HG03095 (cell line): ENCODE results near the gene PRRT3.
A peak's percentile ranks its signal among the peaks of the same experiment; 100 is the strongest.

Experiments
- ATAC-seq: cut with Tn5 transposase; IDR thresholded peaks from one replicate; pipeline ENCODE4 v1.9.1; 2021; ENCODE audit warnings: moderate library complexity; ENCODE audit not compliant: unreplicated experiment

The PRRT3 gene

DNA sequence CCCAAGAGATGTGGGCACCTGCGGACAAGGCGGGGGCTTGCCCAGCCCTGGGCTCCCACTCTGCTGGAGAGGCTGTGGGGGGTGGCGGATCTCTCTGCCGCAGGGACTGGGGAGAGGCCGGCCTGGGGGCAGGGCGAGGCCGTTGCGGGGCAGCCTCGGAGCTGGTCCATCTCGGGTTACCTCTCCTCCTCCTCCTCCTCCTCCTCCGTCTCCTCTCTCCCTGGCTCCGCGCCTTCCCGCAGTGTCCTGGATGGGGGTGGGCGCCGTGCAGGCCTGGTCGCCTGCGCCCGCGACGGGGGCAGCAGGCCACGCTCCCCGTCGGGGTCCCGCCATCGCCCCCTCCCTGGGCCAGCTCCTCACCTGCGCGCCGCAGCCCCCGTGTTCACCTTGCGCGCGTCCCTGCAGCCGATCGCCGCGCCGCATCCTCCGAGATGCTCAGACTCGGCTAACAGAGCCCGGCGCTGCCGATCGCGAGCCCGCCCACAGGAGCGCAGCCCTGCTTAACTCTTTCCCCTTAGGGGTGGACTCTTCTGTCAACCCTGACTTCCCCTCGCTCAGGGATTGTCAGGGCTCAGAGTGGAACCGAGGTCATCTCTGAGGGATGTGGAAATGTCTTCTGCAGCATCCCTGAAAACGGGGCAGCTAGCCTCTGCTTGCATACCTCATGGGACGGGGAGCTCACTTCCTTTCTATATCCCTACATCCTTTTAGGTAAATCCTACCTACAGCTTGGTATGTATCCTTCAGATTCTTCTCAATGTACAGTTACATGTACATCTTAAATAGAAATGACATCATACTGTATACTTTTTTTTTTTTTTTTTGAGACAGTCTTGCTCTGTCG, at the start of gene PRRT3:
TSS of gene PRRT3 (minus strand) at position 447 of the 844 bp plus-strand sequence. CDS start 2,293 bp downstream, outside the sequence.
- ATAC-seq = peak; percentile 61

DNA sequence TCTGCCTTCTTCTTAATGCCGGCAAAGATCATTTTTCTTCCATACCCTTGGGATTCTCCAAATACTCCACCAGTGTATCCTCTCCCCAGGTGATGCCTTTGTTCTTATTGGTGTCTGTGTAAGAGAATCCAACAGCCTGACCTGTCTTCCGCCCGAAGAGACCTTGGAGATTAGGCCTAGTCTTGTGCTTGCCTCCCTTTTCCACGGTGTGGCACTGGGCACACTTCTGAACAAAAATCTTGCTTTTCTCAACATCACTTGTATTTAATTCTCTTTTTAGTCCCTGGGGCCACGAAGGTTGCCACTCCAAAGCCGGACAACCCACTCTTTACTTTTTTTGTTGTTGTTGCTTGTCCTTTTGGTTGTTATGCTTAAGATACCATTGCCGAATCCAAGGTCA, 48.5 kb upstream of the PRRT3 start:
- no peak for ATAC-seq

DNA sequence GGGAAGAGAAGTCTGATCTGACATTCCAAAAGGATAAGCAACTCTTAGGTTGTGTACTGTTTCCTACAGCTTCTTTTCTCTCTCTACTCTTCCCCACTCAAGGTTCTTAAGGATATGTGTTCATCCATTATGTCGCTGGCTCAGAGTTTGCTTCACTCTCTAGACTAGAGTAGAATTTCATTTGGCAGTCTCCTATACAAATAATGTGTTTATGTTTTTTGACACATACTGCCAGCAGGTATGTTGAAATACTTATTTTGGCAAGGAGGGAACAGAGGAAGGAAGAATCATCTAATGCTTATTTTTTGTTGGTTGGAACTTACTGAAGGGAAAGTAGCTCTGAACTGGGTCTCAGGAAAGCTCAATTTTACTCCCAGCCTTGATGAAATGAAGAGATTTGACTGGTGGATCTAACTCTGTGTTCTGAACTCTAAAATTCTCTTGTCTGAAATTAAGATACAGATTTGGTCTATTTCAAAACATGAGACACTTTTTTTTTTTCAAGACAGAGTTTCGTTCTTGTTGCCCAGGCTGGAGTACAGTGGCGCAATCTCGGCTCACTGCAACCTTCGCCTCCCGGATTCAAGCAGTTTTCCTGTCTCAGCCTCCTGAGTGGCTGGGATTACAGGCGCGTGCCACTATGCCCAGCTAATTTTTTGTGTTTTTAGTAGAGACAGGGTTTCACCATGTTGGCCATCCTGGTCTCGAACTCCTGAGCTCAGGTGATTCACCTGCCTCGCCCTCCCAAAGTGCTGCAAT, 42.1 kb upstream of the PRRT3 start:
- no peak for ATAC-seq

DNA sequence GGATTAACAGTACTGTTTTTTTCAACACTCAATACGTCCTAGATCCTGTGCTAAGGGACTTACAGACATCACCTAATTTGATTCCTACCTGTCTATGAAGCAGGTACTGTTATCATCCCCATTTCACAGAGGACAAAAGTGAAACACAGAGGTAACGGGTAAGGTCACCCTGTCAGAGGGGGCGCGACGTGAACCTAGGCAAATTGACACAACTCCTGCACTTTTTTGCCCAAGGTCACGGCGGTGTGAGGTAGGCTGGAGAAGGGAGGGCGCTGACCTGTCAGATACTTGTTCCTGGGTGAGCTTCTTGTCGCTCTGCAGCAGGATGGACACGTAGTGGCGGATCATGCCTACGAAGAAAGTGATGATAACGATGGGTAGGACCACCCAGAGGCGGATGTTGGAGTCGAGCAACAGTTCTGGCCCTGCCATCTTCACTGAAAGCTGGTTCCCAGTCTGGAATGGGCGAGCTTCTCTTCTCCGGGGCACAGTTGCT, 34.1 kb upstream of the PRRT3 start:
- peak; percentile 23 for ATAC-seq

DNA sequence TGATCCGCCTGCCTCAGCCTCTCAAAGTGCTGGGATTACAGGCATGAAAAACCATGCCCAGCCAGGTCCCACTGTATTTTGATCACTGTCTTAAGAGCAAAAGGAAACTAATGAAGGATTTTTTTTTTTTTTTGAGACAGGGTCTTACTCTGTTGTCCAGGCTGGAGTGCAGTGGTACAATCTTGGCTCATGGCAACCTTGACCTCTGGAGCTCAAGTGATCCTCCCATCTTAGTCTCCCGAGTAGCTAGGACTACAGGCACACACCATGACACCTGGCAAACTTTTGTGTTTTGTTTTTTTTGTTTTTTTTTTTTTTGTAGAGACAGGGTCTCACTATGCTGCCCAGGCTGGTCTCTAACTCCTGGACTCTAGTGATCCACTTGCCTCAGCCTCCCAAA, 28.0 kb upstream of the PRRT3 start:
- ATAC-seq = no peak

DNA sequence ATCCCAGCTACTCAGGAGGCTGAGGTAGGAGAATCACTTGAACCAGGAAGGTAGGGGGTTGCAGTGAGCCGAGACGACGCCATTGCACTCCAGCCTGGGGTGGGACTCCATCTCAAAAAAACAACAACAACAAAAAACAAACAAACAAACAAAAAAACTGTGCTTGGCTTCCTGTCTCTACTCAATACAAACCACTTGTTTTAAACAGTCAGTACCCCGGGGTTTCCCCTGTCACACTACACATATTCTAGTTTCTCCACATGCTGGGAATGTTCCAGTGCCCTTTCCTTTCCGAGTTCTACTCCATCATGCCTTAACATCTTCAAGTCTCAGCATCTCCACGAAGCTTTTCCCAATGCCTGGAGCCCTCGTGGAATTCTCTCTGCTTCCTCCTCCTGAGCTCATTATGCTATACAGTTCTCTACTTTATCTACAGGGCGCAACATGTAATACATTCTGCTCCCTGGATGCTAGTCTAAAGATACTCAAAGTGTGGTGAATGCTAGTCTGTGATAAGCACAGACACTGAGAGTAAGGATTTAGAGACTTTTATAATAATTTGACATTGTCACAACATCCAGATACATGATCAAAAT, 26.6 kb upstream of the PRRT3 start:
- no peak for ATAC-seq

DNA sequence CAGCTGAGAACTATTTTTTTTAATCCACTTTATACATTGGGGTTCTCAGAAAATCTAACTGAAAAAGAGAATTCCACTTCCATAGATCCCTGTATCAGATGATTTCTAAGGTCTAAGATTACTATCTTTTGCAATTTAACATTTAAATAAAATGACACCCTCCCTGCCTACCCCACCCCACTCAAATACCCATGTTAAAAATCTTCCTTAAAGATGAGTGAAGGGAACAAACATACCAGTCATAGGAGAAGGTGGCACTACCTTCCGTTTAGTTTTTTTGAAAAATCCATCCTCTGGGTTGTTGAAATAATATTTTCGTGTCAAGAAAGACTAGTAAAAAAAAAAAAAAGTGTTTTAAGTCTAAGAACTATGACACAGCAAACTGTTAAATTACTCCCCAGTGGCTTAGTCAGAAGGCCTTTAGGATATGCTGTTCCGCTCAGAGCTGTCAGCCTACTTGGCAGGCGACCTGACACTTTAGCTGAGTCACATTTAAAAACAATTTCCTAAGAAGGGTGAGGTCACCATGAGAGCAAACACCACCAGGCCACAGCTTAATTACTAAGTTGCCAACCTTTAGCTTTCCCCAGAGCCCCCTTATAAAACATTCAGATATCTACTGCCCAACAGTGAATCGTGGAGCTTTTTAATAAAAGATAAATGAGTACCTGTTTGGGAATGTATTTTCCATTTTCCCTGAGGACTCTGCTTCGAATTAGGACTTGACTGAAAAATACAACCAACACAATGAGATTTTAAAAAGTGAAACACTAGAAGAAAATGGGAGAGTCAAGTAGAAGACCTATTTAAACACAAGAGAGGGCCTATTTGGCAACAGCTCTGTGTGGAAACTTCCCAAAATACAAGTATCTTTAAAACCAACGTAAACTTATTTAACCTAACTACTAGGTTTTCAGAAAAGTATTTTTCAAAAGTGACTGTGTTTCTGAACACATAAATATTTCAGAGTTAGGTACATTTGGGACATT, 24.8 kb upstream of the PRRT3 start:
- ATAC-seq = no peak

DNA sequence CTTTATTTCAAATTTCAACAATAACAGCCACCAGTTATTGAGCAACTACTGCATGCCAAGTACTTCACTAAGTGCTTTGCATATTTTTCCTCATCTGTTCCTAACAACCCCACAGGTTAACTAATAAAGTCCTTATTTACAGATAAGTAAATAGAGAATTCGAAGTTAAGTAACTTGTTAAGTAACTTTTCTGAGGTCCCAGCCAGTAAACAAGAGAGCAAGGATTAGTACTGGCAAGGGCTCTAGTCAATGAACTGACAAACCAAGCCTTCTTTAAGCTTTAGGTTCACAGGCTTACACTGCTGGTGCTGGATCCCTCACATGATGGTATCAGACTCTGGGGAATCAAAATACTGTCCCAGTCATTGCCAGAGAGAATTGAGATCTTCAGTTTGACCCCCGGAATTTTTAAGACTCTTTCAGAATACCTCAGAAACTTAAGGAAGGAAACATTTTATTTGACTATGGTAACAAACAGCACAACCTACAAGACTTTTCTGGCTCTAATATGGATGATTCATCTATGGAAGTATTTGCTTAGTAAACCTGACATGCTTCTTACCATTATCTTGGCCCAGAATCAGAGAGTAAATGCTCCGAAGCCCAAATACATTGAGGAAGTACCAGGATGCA, 17.9 kb upstream of the PRRT3 start:
- no peak for ATAC-seq

DNA sequence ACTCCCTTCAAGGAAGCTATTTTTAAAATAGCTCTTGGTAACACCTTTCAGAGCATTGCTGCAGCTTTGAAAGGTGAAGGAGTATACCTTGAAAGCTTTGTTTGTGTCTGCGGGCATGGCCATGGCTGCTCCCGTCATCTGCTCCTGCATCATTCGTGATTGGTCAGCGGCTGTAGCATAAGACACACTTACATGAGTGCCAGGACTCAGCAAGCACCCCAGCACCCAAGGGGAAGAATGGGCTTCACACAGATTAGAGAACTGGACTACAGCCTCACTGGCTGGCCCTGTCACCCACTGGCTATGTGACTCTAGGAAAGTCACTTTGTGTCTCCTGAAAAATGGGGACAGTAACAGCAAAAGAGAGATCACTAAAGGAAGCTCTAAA, 17.4 kb upstream of the PRRT3 start:
- ATAC-seq = no peak

DNA sequence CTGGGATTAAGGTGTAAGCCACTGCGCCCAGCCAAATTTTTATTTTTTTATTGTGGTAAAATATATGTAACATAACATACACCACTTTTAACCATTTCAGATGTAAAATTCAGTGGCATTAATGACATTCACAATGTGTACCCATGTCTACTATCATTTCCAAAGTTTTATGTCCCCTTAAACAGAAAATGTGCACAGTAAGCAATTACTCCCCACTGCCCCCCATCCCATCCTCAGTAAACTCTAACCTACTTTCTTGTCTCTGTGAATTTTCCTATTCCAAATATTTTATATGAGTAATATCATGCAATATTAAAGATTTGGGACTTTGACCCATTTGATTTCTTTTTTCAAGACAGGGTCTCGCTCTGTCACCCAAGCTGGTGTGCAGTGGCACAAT, 14.6 kb upstream of the PRRT3 start:
- no peak for ATAC-seq

DNA sequence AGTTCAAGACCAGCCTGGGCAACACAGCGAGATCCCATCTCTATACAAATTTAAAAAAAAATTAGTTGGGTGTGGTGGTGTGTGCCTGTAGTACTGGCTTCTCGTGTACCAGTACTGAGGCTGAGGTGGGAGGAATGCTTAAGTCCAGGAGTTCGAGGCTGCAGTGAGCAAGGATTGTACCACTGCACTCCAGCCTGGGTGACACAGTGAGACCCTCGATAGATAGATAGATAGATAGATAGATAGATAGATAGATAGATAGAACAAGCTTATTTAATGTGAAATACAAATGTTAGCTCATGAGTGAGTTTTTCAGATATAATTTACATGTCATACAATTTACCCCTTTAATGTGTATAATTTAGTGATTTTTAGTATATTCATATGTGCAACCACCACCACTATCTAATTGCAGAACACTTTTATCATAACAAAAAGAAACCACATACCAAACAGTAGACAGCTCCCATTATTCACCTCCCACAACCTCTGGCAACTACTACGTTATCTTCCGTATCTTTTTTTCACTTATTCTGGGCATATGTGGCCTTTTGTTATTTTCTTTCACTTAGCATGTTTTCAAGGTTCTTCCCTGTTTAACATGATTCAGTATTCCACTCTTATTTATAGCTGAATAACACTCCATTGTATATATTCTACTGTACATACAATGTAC, 13.1 kb upstream of the PRRT3 start:
- ATAC-seq = no peak

DNA sequence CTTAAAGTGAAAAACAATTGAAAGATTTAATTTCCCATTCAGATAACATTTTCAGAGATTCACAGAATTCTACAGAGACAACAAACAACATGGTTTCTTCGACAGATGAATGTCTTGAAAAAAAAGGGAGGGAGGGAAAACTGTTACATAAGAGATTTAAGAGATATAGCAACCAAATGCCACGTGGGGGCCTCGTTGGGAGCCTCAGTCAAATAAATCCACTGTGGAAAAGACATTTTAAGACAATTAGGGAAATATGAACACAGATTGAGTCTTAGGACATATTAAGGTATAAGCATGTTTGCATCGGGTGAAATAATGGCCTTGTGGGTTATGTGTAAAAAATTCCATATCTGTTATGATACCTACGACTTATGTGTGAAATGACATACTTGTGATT, 5.0 kb upstream of the PRRT3 start:
- no peak for ATAC-seq

DNA sequence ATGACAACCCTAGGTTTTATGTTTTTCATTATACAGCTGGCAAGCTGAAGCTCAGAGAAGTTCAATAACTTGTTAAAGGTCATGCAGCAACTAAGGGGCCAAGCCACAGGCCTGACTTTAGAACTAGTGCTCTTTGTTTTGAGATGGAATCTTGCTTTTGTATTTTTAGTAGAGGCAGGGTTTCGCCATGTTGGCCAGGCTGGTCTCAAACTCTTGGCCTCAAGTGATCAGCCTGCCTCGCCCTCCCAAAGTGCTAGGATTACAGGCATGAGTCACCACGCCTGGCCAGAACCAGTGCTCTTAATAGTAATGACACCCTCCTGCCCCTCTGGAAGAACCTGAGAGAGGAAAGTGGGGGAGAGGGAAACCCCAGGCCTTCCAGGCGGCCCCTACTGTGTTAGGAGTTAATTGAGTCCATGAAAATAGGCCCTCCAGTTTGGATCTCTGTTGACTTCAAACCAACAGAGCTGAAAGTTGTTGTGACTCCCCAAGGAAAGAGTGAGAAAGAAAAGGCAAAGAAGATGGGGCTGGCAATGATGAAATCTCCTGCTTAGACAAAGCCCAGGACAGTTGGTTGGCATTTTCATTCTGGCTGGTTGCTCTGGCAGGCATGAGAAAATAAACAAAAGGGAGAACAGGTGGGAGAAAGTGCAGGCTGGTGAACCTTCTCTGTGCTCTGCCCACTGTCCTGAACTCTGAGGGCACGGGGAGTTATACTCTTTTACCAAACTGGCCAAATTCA, 3.6 kb upstream of the PRRT3 start:
- ATAC-seq = no peak

DNA sequence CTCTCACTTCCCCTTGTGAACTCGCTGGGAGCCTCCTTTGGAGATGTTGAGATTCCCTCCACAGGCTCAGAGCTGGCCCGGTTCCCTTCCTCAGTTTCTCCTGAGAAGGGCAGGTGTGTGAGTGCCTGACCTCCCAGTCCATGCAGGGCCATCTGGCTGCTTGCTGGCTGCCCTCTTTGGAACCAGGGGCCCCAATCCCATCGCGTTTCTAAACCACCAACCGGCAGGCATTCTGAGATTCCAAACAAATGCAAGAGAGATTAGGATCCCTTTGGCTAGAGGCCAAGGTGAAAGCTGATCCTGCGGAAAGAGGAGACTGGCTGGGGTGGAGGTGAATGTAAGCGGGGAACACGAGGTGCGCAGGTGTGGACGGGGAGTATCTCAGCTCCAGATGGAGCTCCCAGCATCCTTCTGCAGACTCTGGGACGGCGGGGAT, 2.9 kb upstream of the PRRT3 start:
- no peak for ATAC-seq

DNA sequence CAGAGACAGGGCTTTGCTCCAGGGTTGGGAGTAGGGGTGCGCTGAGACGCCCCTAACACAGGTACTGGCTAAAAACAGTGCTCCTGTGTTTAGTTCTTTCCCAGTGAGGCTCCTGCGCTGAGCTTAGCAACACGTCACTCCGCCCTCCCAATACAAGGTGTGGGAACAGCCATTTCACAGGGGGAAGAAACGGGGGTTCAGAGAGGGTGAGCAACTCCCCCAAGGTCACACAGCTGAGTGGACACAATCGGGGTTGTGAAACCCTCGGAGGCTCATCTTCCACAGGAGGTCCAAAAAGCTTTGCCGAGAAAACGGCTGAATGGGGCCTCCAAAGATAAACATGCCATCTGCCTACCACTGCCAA, 628 bp downstream of the PRRT3 start:
- ATAC-seq = peak; percentile 28

DNA sequence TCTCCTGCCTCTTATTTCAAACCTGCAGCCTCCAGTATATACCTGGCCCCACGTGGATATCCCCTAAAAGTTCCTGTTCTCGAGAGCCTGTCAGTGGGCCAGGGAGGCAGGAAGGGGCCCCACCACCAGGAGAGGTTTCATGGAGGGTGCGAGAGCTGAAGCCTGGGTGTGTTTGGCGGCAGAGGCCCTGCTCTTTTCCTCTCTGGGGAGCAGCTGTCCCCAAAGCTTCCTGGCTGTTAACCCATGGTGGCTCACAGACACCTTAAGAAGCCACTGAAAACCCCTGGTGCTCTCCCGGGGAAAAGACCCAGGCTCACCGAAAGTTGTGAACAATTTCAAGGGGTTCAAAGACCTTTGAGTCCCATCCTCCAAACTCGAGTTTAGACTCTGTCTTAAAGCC, 1.1 kb downstream of the PRRT3 start:
- peak; percentile 38 for ATAC-seq

DNA sequence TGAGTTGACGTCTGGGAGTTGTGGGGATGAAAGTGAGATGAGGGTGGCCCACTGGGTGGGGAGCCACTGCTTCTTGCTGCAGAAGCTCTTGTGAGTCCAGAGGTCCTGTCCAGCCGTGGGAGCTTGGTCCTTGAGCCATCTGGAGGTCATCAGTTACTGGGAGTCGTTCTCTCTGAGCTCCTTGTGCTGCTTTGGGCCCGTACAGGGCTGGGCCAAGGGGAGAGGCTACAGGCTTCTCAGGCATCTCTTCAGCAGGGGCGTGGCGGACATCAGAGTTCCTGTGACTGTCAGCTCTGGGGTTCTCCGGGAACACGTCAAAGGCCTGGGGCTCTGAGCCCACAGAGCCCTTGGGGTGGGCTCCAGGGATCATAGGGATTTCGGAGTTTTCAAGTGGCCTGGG, 2.6 kb downstream of the PRRT3 start:
- no peak for ATAC-seq

DNA sequence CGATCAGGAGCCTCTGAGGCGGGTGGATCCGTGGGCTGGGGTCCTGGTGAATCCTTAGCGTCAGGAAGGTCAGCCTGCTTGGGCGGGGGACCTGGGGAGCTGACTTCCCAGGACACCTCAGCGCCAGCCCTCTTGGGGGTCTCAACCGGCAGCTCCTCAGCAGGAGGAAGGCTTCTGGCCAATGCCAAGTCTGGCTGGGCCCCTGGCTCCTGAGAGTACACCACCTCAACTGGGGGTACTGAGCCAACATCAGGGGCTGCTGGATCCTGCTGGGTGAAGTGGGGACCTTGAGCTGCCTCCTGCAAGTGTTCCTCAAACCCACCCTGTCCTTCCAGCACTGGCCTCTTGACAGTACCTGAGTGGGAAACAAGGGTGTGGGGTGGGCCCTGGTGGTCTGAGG, 3.1 kb downstream of the PRRT3 start:
- no peak for ATAC-seq

DNA sequence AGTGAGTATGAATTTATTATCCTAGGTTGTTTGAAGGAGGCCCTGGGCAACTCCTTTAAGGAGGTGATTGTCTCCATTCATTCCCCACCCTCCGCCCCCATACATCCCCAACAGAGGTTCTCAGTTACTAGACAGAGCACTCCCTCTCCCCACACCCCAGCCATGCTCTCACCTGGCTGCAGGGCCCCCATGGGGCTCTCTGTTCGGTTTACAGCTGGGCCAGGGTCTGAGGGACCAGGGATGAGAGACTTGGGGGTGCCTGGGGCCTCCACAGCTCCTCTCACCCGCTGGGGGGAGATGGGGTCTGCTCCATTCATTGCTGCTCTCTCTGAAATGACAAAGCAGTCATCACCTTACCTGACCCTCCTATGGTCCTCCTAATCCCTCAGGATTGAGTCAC, 3.6 kb downstream of the PRRT3 start:
- no peak for ATAC-seq
